ENCODE data around the gene SORCS2.

SORCS2 gene

GRCh38 chr4:7506119-7506518 lies 313.8 kb downstream of the SORCS2 start:
- no peak for DNase-seq
- no peaks in the 10 kb centered on the region for H3K27me3 ChIP-seq (ENCODE audit: insufficient read depth, low read length)
- no peaks in the 10 kb centered on the region for H3K79me2 ChIP-seq (ENCODE audit: control insufficient read depth, insufficient read depth, low read length, poor library complexity)
- H3K4ac ChIP-seq (ENCODE audit: low read depth, low read length), result no peak overlapping the region
- H3K18ac ChIP-seq (ENCODE audit: low read length), result no peak overlapping the region
- H3K23ac ChIP-seq (ENCODE audit: low read length), result no peak overlapping the region
- H4K8ac ChIP-seq (ENCODE audit: low read depth, low read length), result no peak overlapping the region
- no peaks in the 10 kb centered on the region for H3K79me1 ChIP-seq (ENCODE audit: low read length)
- H3K36me3 ChIP-seq (ENCODE audit: control insufficient read depth in 1 of 2, insufficient read depth in 2 of 2, low read length in 2 of 2), result no peaks in the 10 kb centered on the region
- H4K91ac ChIP-seq (ENCODE audit: low read depth, low read length), result no peak overlapping the region
- H3K9ac ChIP-seq (ENCODE audit: low read length), result no peak overlapping the region
- H4K12ac ChIP-seq (ENCODE audit: low read depth, low read length), result no peak overlapping the region
- no peak overlapping the region for H2BK5ac ChIP-seq (ENCODE audit: low read depth, low read length, poor library complexity)
- no CpG with 5 or more reads among the region's 9 CpGs for WGBS (ENCODE audit: extremely low coverage, insufficient coverage, insufficient read length)
- H3K27ac ChIP-seq (ENCODE audit: low read depth, low read length), result no peak overlapping the region
- no peaks in the 10 kb centered on the region for H3K9me3 ChIP-seq (ENCODE audit: insufficient read depth, low read depth, low read length)
- H2BK12ac ChIP-seq (ENCODE audit: low read length), result no peak overlapping the region
- no peaks in the 10 kb centered on the region for H3K4me1 ChIP-seq (ENCODE audit: control insufficient read depth in 1 of 2, insufficient read depth in 2 of 2, low read length in 2 of 2)
- no peak overlapping the region for H2AFZ ChIP-seq (ENCODE audit: insufficient read depth, low read length, poor library complexity)
- H3K14ac ChIP-seq (ENCODE audit: low read length), result no peak overlapping the region
- H3K4me2 ChIP-seq (ENCODE audit: low read length), result no peak overlapping the region
- no peak overlapping the region for H3K4me3 ChIP-seq (ENCODE audit: low read depth, low read length)
- H2AK5ac ChIP-seq (ENCODE audit: low read length), result no peak overlapping the region
- H2BK120ac ChIP-seq (ENCODE audit: insufficient read depth, low read length, poor library complexity), result no peak overlapping the region

- H3K4me2 ChIP-seq (ENCODE audit: low read length), result no peak overlapping the region
- H2BK120ac ChIP-seq (ENCODE audit: insufficient read depth, low read length, poor library complexity), result no peak overlapping the region
- H3K27me3 ChIP-seq (ENCODE audit: insufficient read depth, low read length), result no peaks in the 10 kb centered on the region
- no peak overlapping the region for H3K4ac ChIP-seq (ENCODE audit: low read depth, low read length)
- H3K4me3 ChIP-seq (ENCODE audit: low read depth, low read length), result no peak overlapping the region
- no peak for DNase-seq
- no CpG with 5 or more reads among the region's 3 CpGs for WGBS (ENCODE audit: extremely low coverage, insufficient coverage, insufficient read length)
- no peaks in the 10 kb centered on the region for H3K9me3 ChIP-seq (ENCODE audit: insufficient read depth, low read depth, low read length)
- no peak overlapping the region for H3K9ac ChIP-seq (ENCODE audit: low read length)
- no peak overlapping the region for H2BK5ac ChIP-seq (ENCODE audit: low read depth, low read length, poor library complexity)
- no peaks in the 10 kb centered on the region for H3K79me1 ChIP-seq (ENCODE audit: low read length)
- H4K12ac ChIP-seq (ENCODE audit: low read depth, low read length), result no peak overlapping the region
- H4K91ac ChIP-seq (ENCODE audit: low read depth, low read length), result no peak overlapping the region
- H2BK12ac ChIP-seq (ENCODE audit: low read length), result no peak overlapping the region
- H2AFZ ChIP-seq (ENCODE audit: insufficient read depth, low read length, poor library complexity), result no peak overlapping the region
- H3K79me2 ChIP-seq (ENCODE audit: control insufficient read depth, insufficient read depth, low read length, poor library complexity), result no peaks in the 10 kb centered on the region
- H3K4me1 ChIP-seq (ENCODE audit: control insufficient read depth in 1 of 2, insufficient read depth in 2 of 2, low read length in 2 of 2), result no peaks in the 10 kb centered on the region
- H2AK5ac ChIP-seq (ENCODE audit: low read length), result no peak overlapping the region
- H3K23ac ChIP-seq (ENCODE audit: low read length), result no peak overlapping the region
- H3K27ac ChIP-seq (ENCODE audit: low read depth, low read length), result no peak overlapping the region
- H4K8ac ChIP-seq (ENCODE audit: low read depth, low read length), result no peak overlapping the region
- no peak overlapping the region for H3K18ac ChIP-seq (ENCODE audit: low read length)
- H3K36me3 ChIP-seq (ENCODE audit: control insufficient read depth in 1 of 2, insufficient read depth in 2 of 2, low read length in 2 of 2), result no peaks in the 10 kb centered on the region
- H3K14ac ChIP-seq (ENCODE audit: low read length), result no peak overlapping the region
Measured at GRCh38 chr4:7506572-7506971, 314.2 kb downstream of the SORCS2 start.

GRCh38 chr4:7507381-7507780 lies 315.0 kb downstream of the SORCS2 start:
- H3K18ac ChIP-seq (ENCODE audit: low read length), result no peak overlapping the region
- H2BK12ac ChIP-seq (ENCODE audit: low read length), result no peak overlapping the region
- no peaks in the 10 kb centered on the region for H3K27me3 ChIP-seq (ENCODE audit: insufficient read depth, low read length)
- no peak overlapping the region for H4K91ac ChIP-seq (ENCODE audit: low read depth, low read length)
- H3K4me1 ChIP-seq (ENCODE audit: control insufficient read depth in 1 of 2, insufficient read depth in 2 of 2, low read length in 2 of 2), result peaks cover 0 to 2% of the 10 kb centered on the region in 2 experiments
- no peak overlapping the region for H2AFZ ChIP-seq (ENCODE audit: insufficient read depth, low read length, poor library complexity)
- H3K4me3 ChIP-seq (ENCODE audit: low read depth, low read length), result no peak overlapping the region
- H3K4me2 ChIP-seq (ENCODE audit: low read length), result no peak overlapping the region
- H3K14ac ChIP-seq (ENCODE audit: low read length), result no peak overlapping the region
- no peak overlapping the region for H2BK120ac ChIP-seq (ENCODE audit: insufficient read depth, low read length, poor library complexity)
- no peak overlapping the region for H3K9ac ChIP-seq (ENCODE audit: low read length)
- H2AK5ac ChIP-seq (ENCODE audit: low read length), result no peak overlapping the region
- H3K79me1 ChIP-seq (ENCODE audit: low read length), result no peaks in the 10 kb centered on the region
- H4K8ac ChIP-seq (ENCODE audit: low read depth, low read length), result no peak overlapping the region
- H3K9me3 ChIP-seq (ENCODE audit: insufficient read depth, low read depth, low read length), result no peaks in the 10 kb centered on the region
- H3K23ac ChIP-seq (ENCODE audit: low read length), result no peak overlapping the region
- H2BK5ac ChIP-seq (ENCODE audit: low read depth, low read length, poor library complexity), result no peak overlapping the region
- no peak for DNase-seq
- no peak overlapping the region for H3K27ac ChIP-seq (ENCODE audit: low read depth, low read length)
- WGBS (ENCODE audit: extremely low coverage, insufficient coverage, insufficient read length), result no CpG with 5 or more reads among the region's 11 CpGs
- no peaks in the 10 kb centered on the region for H3K36me3 ChIP-seq (ENCODE audit: control insufficient read depth in 1 of 2, insufficient read depth in 2 of 2, low read length in 2 of 2)
- H3K4ac ChIP-seq (ENCODE audit: low read depth, low read length), result no peak overlapping the region
- no peaks in the 10 kb centered on the region for H3K79me2 ChIP-seq (ENCODE audit: control insufficient read depth, insufficient read depth, low read length, poor library complexity)
- H4K12ac ChIP-seq (ENCODE audit: low read depth, low read length), result no peak overlapping the region

GRCh38 chr4:7510066-7510465 lies 317.7 kb downstream of the SORCS2 start:
- Histone ChIP-seq H4K8ac (ENCODE audit: low read depth, low read length) (no peak overlapping the region), H3K23ac (ENCODE audit: low read length) (no peak overlapping the region), H3K79me2 (ENCODE audit: control insufficient read depth, insufficient read depth, low read length, poor library complexity) (no peaks in the 10 kb centered on the region), H3K9ac (ENCODE audit: low read length) (no peak overlapping the region), H3K4me2 (ENCODE audit: low read length) (no peak overlapping the region), H2BK12ac (ENCODE audit: low read length) (no peak overlapping the region), H2BK120ac (ENCODE audit: insufficient read depth, low read length, poor library complexity) (no peak overlapping the region), H3K4me1 (ENCODE audit: control insufficient read depth in 1 of 2, insufficient read depth in 2 of 2, low read length in 2 of 2) (peaks cover 4 to 5% of the 10 kb centered on the region in 2 experiments), H3K4ac (ENCODE audit: low read depth, low read length) (no peak overlapping the region), H3K18ac (ENCODE audit: low read length) (no peak overlapping the region), H3K27me3 (ENCODE audit: insufficient read depth, low read length) (no peaks in the 10 kb centered on the region), H3K4me3 (ENCODE audit: low read depth, low read length) (no peak overlapping the region), H3K14ac (ENCODE audit: low read length) (no peak overlapping the region), H3K27ac (ENCODE audit: low read depth, low read length) (no peak overlapping the region), H3K9me3 (ENCODE audit: insufficient read depth, low read depth, low read length) (no peaks in the 10 kb centered on the region), H2AFZ (ENCODE audit: insufficient read depth, low read length, poor library complexity) (no peak overlapping the region), H2BK5ac (ENCODE audit: low read depth, low read length, poor library complexity) (no peak overlapping the region), H3K79me1 (ENCODE audit: low read length) (no peaks in the 10 kb centered on the region), H3K36me3 (ENCODE audit: control insufficient read depth in 1 of 2, insufficient read depth in 2 of 2, low read length in 2 of 2) (no peaks in the 10 kb centered on the region), H4K12ac (ENCODE audit: low read depth, low read length) (no peak overlapping the region), H2AK5ac (ENCODE audit: low read length) (no peak overlapping the region), H4K91ac (ENCODE audit: low read depth, low read length) (no peak overlapping the region)
- WGBS (ENCODE audit: extremely low coverage, insufficient coverage, insufficient read length), result no CpG with 5 or more reads among the region's 27 CpGs
- DNase-seq, result no peak

All from trophoblast cell (in vitro differentiated cells and primary cell).